COLO829 (cell line): ENCODE data around the gene ZNF275.
A peak's percentile ranks its signal among the peaks of the same experiment; 100 is the strongest.
"Not testable (repeated sequence)": the region's sequence is repeated elsewhere in the genome, so short reads cannot be mapped to it uniquely, and the experiment has no call there.

Experiments
- DNase-seq: peaks from one replicate; pipeline ENCODE4 v3.0.0; 2012; ENCODE audit warnings: low spot score

Gene ZNF275

GRCh38 chrX:153333821-153334653, at the start of gene ZNF275:
Gene ZNF275 (plus strand): TSS chrX:153334153. CDS start chrX:153336680, 2,527 bp downstream.
- DNase-seq = peak; percentile 80

- not testable (repeated sequence) for DNase-seq
Observed at GRCh38 chrX:153285678-153286077, 48.3 kb upstream of the ZNF275 start.

GRCh38 chrX:153288807-153289206, 45.1 kb upstream of the ZNF275 start:
- DNase-seq = not testable (repeated sequence)

GRCh38 chrX:153293485-153294071, 40.4 kb upstream of the ZNF275 start:
- DNase-seq = not testable (repeated sequence)

- no peak for DNase-seq
Observed at GRCh38 chrX:153297376-153297775, 36.6 kb upstream of the ZNF275 start.

GRCh38 chrX:153299855-153300254, 34.1 kb upstream of the ZNF275 start:
- DNase-seq = no peak

GRCh38 chrX:153301746-153302145, 32.2 kb upstream of the ZNF275 start:
- no peak for DNase-seq

- no peak for DNase-seq
Observed at GRCh38 chrX:153302796-153303195, 31.2 kb upstream of the ZNF275 start.

GRCh38 chrX:153303276-153304262, 30.4 kb upstream of the ZNF275 start:
- DNase-seq = no peak

GRCh38 chrX:153304988-153305736, 28.8 kb upstream of the ZNF275 start:
- no peak for DNase-seq

- DNase-seq = no peak
Observed at GRCh38 chrX:153305972-153306371, 28.0 kb upstream of the ZNF275 start.

GRCh38 chrX:153306527-153307115, 27.3 kb upstream of the ZNF275 start:
- no peak for DNase-seq

GRCh38 chrX:153307276-153308178, 26.4 kb upstream of the ZNF275 start:
- DNase-seq = no peak

- DNase-seq = no peak
Observed at GRCh38 chrX:153310901-153311300, 23.1 kb upstream of the ZNF275 start.

- DNase-seq = no peak
Observed at GRCh38 chrX:153312041-153312440, 21.9 kb upstream of the ZNF275 start.

- no peak for DNase-seq
Observed at GRCh38 chrX:153312842-153313241, 21.1 kb upstream of the ZNF275 start.

- no peak for DNase-seq
Observed at GRCh38 chrX:153317306-153317705, 16.6 kb upstream of the ZNF275 start.

GRCh38 chrX:153317996-153318722, 15.8 kb upstream of the ZNF275 start:
- no peak for DNase-seq

GRCh38 chrX:153318811-153319210, 15.1 kb upstream of the ZNF275 start:
- no peak for DNase-seq
